ENCODE data around the gene CCDC120. TPM values are rescaled to one million over a fixed set of nuclear protein-coding genes. Genes with fewer than 3 reads are reported as not detected.

The CCDC120 gene
- total and polyA plus RNA-seq, 9 of the 15 experiments (the other 6 are each of a cell fraction or from before 2014, with no cell fraction given) = 0.13 to 3.6 (median 0.54) TPM

DNA sequence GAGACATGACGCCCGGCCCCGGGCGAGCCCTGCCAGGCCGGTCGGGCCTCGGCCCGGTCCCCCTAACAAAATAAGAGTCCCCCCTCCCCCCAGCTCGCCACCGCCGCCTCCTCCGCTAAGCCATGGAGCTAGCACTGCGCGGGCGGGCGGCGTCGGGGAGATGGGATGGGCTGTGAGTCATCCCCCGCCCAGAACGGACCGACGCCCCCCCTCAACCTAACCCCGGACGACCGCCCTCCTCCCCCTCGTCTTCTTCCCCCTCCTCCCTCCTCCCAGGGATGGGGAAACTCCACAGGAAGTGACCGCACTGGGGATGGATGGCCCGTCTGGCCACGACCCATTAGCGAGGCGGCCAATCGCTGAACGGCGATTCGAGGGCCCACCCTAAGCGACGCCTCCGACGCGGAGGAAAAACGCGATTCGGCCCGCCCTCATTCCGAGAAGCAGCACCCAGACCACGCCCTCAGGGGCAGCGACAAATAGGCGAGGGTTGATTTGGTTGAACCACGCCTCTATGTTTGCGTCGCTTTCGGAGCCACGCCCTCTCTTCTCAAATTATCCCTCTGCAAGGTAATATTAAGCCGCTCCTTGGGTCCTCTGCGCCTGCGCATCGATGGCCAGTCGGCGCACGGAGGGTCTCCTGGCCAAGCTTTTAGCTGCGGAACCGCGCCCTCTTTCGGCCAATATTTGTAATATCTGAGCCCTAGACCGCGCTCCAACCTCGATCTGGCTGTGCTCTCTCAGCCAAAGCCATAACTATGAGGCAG lies 15.4 kb upstream of the CCDC120 start, which contains the start of gene TFE3 (continued):
- peak; percentile 29 for TF ChIP-seq NEUROD1 (IDR thresholded peaks at IDR 0.05; ENCODE audit: borderline replicate concordance, low read depth, low read length, partially characterized antibody)
- no peak for TF ChIP-seq NR2C2 (CRISPR knock-in tag; IDR thresholded peaks at IDR 0.05)
- TF ChIP-seq NR2C2 (tag; IDR thresholded peaks at IDR 0.05) = peak; percentile 38; the same call in 1 of the 2 replicates
- 0 out of 2 replicates have a peak, but pooled peaks have one; percentile 42 for TF ChIP-seq JUN (IDR thresholded peaks at IDR 0.05; ENCODE audit: borderline replicate concordance, low read depth, low read length)
- TF ChIP-seq JUN (CRISPR knock-in tag; IDR thresholded peaks at IDR 0.05; ENCODE audit: borderline replicate concordance) = no peak
- TF ChIP-seq RBFOX2 (IDR thresholded peaks at IDR 0.05; ENCODE audit: low read depth, low read length) = peak; percentile 58; the same call in 1 of the 2 replicates
- TF ChIP-seq, protein P1, sequence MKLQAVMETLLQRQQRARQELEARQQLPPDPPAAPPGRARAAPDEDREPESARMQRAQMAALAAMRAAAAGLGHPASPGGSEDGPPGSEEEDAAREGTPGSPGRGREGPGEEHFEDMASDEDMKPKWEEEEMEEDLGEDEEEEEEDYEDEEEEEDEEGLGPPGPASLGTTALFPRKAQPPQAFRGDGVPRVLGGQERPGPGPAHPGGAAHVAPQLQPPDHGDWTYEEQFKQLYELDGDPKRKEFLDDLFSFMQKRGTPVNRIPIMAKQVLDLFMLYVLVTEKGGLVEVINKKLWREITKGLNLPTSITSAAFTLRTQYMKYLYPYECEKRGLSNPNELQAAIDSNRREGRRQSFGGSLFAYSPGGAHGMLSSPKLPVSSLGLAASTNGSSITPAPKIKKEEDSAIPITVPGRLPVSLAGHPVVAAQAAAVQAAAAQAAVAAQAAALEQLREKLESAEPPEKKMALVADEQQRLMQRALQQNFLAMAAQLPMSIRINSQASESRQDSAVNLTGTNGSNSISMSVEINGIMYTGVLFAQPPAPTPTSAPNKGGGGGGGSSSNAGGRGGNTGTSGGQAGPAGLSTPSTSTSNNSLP (IDR thresholded peaks at IDR 0.05; ENCODE audit: borderline replicate concordance, low read depth, low read length) = peak; percentile 82; the same call in 1 of the 2 replicates
- TF ChIP-seq, protein P2, sequence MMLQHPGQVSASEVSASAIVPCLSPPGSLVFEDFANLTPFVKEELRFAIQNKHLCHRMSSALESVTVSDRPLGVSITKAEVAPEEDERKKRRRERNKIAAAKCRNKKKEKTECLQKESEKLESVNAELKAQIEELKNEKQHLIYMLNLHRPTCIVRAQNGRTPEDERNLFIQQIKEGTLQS (IDR thresholded peaks at IDR 0.05) = peak; percentile 88
- TF ChIP-seq, protein P2 (CRISPR knock-in tag; conservative IDR thresholded peaks at IDR 0.05) = no peak
- TF ChIP-seq CREM (IDR thresholded peaks at IDR 0.05; ENCODE audit: low read depth) = peak; percentile 88
- no peak for TF ChIP-seq HIVEP1 (CRISPR knock-in tag; IDR thresholded peaks at IDR 0.05)
- TF ChIP-seq RBM15 (IDR thresholded peaks at IDR 0.05; ENCODE audit: insufficient read depth, low read length) = no peak
- no peak for TF ChIP-seq ZNF232 (CRISPR knock-in tag; IDR thresholded peaks at IDR 0.05)
- TF ChIP-seq, protein P3, sequence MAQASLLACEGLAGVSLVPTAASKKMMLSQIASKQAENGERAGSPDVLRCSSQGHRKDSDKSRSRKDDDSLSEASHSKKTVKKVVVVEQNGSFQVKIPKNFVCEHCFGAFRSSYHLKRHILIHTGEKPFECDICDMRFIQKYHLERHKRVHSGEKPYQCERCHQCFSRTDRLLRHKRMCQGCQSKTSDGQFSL (CRISPR knock-in tag; IDR thresholded peaks at IDR 0.05) = peak; percentile 86; the same call in 1 of the 2 replicates
- TF ChIP-seq, protein P3 (tag; IDR thresholded peaks at IDR 0.05) = peak in 1 of 2 experiments; percentile 89; a peak in 2 of 4 replicates
- TF ChIP-seq RFX7 (CRISPR knock-in tag; IDR thresholded peaks at IDR 0.05) = no peak
- TF ChIP-seq, protein P4, sequence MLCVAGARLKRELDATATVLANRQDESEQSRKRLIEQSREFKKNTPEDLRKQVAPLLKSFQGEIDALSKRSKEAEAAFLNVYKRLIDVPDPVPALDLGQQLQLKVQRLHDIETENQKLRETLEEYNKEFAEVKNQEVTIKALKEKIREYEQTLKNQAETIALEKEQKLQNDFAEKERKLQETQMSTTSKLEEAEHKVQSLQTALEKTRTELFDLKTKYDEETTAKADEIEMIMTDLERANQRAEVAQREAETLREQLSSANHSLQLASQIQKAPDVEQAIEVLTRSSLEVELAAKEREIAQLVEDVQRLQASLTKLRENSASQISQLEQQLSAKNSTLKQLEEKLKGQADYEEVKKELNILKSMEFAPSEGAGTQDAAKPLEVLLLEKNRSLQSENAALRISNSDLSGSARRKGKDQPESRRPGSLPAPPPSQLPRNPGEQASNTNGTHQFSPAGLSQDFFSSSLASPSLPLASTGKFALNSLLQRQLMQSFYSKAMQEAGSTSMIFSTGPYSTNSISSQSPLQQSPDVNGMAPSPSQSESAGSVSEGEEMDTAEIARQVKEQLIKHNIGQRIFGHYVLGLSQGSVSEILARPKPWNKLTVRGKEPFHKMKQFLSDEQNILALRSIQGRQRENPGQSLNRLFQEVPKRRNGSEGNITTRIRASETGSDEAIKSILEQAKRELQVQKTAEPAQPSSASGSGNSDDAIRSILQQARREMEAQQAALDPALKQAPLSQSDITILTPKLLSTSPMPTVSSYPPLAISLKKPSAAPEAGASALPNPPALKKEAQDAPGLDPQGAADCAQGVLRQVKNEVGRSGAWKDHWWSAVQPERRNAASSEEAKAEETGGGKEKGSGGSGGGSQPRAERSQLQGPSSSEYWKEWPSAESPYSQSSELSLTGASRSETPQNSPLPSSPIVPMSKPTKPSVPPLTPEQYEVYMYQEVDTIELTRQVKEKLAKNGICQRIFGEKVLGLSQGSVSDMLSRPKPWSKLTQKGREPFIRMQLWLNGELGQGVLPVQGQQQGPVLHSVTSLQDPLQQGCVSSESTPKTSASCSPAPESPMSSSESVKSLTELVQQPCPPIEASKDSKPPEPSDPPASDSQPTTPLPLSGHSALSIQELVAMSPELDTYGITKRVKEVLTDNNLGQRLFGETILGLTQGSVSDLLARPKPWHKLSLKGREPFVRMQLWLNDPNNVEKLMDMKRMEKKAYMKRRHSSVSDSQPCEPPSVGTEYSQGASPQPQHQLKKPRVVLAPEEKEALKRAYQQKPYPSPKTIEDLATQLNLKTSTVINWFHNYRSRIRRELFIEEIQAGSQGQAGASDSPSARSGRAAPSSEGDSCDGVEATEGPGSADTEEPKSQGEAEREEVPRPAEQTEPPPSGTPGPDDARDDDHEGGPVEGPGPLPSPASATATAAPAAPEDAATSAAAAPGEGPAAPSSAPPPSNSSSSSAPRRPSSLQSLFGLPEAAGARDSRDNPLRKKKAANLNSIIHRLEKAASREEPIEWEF (CRISPR knock-in tag; IDR thresholded peaks at IDR 0.05) = no peak
- no peak for TF ChIP-seq DIDO1 (tag; IDR thresholded peaks at IDR 0.05; ENCODE audit: low read depth)
- no peak for TF ChIP-seq ZNF444 (CRISPR knock-in tag; IDR thresholded peaks at IDR 0.05)
